NT2/D1 (cell line): ENCODE results near the gene ENTHD1.

Experiments used
- SUZ12 ChIP-seq: IDR thresholded peaks from 2 replicates; pipeline ENCODE4 v1.6.1; 2011; ENCODE audit not compliant: insufficient read length, insufficient read depth; ENCODE audit errors: extremely low read depth
- YY1 ChIP-seq: IDR thresholded peaks from 2 replicates; pipeline ENCODE4 v1.6.1; 2011; ENCODE audit not compliant: insufficient read length, insufficient read depth
- ZNF274 ChIP-seq: IDR thresholded peaks from 2 replicates; pipeline ENCODE4 v1.6.1; 2011; ENCODE audit warnings: mild to moderate bottlenecking, low read depth, low read length

DNA sequence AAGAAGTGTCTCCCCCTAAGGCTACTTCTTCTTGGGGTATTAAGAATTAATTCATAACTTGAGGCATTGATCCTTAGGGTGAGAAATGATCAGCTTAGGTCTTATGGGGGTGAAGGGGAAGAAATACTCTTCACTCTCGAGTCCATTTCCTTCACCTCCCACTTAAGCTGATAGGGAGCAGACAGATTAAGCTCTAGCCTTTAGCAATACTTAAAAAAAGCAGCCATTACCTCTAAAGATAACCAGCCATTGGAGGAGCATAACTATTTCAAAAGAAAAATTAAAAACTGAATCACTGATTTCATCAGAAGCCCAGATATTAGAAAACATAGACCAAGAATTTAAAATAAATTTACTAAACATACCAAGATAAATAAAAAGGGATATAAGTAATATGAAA, 60.5 kb downstream of the ENTHD1 start:
- TF ChIP-seq YY1 (no peak), ZNF274 (no peak), SUZ12 (no peak)
